NT2/D1 (cell line): ENCODE results near the gene KHDC1L.

Source experiments
- SUZ12 ChIP-seq: IDR thresholded peaks from 2 replicates; pipeline ENCODE4 v1.6.1; 2011; ENCODE audit not compliant: insufficient read length, insufficient read depth; ENCODE audit errors: extremely low read depth
- YY1 ChIP-seq: IDR thresholded peaks from 2 replicates; pipeline ENCODE4 v1.6.1; 2011; ENCODE audit not compliant: insufficient read length, insufficient read depth
- ZNF274 ChIP-seq: IDR thresholded peaks from 2 replicates; pipeline ENCODE4 v1.6.1; 2011; ENCODE audit warnings: mild to moderate bottlenecking, low read depth, low read length

GRCh38 chr6:73203098-73203497 is 22.2 kb downstream of the KHDC1L start:
- TF ChIP-seq YY1 (no peak), ZNF274 (no peak), SUZ12 (no peak)
